ENCODE data around the gene PDIA6.
"Not testable (repeated sequence)": the region's sequence is repeated elsewhere in the genome, so short reads cannot be mapped to it uniquely, and the experiment has no call there.

GRCh38 chr2:10780821-10781220 is 31.8 kb downstream of the PDIA6 start:
- not testable (repeated sequence) for TF ChIP-seq CTCF (IDR thresholded peaks at IDR 0.05; ENCODE audit: insufficient read depth, low read depth, low read length); EZH2 (IDR thresholded peaks at IDR 0.05; ENCODE audit: insufficient read depth, low read length)

All from astrocyte (in vitro differentiated cells and primary cell).